HL-60 (cell line): ENCODE measurements around the gene TNK2.

Source experiments
- DNase-seq, 2 experiments: peaks; one replicate each; pipeline ENCODE4 v3.0.0-alpha.2; 2010 to 2020; ENCODE audit warnings: low read depth in 1 of 2, low spot score in 1 of 2
- H3K27ac ChIP-seq: fragments of 250-450 bp; sonication (Bioruptor Pico); replicated peaks from 2 replicates; pipeline ENCODE4 v1.5.1; 2020; ENCODE audit warnings: mild to moderate bottlenecking, moderate library complexity
- H3K27me3 ChIP-seq: fragments of 250-450 bp; sonication (Bioruptor Pico); 2 replicates; pipeline ENCODE4 v1.5.1; 2021; ENCODE audit warnings: mild to moderate bottlenecking, moderate library complexity; ENCODE audit not compliant: insufficient read depth, poor library complexity, severe bottlenecking
- H3K4me3 ChIP-seq: replicated peaks from 2 replicates; pipeline ENCODE4 v1.5.1; 2011; ENCODE audit warnings: mild to moderate bottlenecking, control low read depth, low read length; ENCODE audit not compliant: insufficient read depth
- CTCF ChIP-seq: IDR thresholded peaks from one replicate; pipeline ENCODE4 v1.5.1; 2011; ENCODE audit warnings: low read length, control low read depth, inconsistent platforms; ENCODE audit not compliant: insufficient read depth
- GABPA ChIP-seq: IDR thresholded peaks from 2 replicates; pipeline ENCODE4 v1.6.1; 2012; ENCODE audit warnings: low read depth
- POLR2AphosphoS5 ChIP-seq: IDR thresholded peaks from 2 replicates; pipeline ENCODE4 v1.6.1; 2012; ENCODE audit warnings: low read depth
- SPI1 ChIP-seq: IDR thresholded peaks from 2 replicates; pipeline ENCODE4 v1.6.1; 2012; ENCODE audit warnings: low read depth, mild to moderate bottlenecking, borderline replicate concordance
- TF ChIP-seq, protein P1 (sequence below): IDR thresholded peaks from 2 replicates; pipeline ENCODE4 v1.6.1; 2012; ENCODE audit warnings: low read depth; ENCODE audit not compliant: insufficient replicate concordance

Gene TNK2

DNA sequence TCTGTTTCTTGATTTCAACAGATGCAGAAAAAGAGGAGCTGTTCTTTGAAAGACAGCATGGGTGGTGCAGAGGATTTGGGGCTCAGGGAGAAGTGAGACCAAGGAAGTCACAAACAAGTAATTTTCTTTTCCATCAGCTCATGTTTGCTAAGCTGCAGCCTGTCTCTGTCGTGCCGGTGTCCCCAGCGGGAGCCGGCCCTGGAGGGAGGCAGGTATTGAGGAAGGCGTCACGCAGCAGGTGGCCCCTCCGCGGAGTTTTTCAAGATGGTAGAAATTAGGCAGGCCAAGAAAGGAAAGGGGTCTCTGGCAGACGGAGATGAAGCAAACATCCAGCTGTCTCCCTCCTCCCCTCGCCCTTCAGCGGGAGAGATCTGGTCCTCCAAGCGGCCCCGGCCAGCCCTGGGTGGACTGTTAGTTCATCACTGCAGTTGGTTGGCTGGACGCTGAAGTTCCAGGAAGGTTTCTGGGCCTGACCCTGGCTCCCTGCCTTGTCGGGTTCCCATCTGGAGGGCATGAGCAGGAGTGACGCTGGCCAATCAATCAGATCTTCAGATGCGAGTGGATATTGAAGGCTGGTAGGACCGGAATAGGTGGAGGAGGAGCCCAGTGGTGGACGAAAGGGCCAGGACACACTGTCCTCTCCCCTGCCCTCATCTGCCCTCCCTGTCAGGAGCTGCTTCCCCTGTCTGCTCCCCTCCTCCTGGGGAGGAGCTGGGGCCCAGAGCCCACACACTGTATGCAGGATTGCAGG is 68.9 kb downstream of the TNK2 start:
- no peak overlapping the region for H3K27ac ChIP-seq
- no peak for DNase-seq
- TF ChIP-seq CTCF (no peak), SPI1 (no peak), POLR2AphosphoS5 (no peak), GABPA (no peak)
- TF ChIP-seq, protein P1, sequence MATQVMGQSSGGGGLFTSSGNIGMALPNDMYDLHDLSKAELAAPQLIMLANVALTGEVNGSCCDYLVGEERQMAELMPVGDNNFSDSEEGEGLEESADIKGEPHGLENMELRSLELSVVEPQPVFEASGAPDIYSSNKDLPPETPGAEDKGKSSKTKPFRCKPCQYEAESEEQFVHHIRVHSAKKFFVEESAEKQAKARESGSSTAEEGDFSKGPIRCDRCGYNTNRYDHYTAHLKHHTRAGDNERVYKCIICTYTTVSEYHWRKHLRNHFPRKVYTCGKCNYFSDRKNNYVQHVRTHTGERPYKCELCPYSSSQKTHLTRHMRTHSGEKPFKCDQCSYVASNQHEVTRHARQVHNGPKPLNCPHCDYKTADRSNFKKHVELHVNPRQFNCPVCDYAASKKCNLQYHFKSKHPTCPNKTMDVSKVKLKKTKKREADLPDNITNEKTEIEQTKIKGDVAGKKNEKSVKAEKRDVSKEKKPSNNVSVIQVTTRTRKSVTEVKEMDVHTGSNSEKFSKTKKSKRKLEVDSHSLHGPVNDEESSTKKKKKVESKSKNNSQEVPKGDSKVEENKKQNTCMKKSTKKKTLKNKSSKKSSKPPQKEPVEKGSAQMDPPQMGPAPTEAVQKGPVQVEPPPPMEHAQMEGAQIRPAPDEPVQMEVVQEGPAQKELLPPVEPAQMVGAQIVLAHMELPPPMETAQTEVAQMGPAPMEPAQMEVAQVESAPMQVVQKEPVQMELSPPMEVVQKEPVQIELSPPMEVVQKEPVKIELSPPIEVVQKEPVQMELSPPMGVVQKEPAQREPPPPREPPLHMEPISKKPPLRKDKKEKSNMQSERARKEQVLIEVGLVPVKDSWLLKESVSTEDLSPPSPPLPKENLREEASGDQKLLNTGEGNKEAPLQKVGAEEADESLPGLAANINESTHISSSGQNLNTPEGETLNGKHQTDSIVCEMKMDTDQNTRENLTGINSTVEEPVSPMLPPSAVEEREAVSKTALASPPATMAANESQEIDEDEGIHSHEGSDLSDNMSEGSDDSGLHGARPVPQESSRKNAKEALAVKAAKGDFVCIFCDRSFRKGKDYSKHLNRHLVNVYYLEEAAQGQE, result no peak

GRCh38 chr3:195838714-195839113 is 69.6 kb downstream of the TNK2 start:
- DNase-seq, result no peak
- Histone ChIP-seq H3K4me3 (no peak overlapping the region), H3K27ac (no peak overlapping the region), H3K27me3 (peaks cover 2% of the 10 kb centered on the region)
- TF ChIP-seq SPI1 (no peak), CTCF (no peak), GABPA (no peak), POLR2AphosphoS5 (no peak)
- TF ChIP-seq, protein P1, result no peak

More for the DNA sequence above, 68.9 kb downstream of the TNK2 start:
- no peak overlapping the region for H3K4me3 ChIP-seq
- peaks cover 2% of the 10 kb centered on the region for H3K27me3 ChIP-seq

- Histone ChIP-seq H3K4me3 (no peak overlapping the region), H3K27me3 (peaks cover 2% of the 10 kb centered on the region), H3K27ac (no peak overlapping the region)
- TF ChIP-seq CTCF (no peak), POLR2AphosphoS5 (no peak), SPI1 (no peak), GABPA (no peak)
- TF ChIP-seq, protein P1, result no peak
- no peak for DNase-seq
Measured at GRCh38 chr3:195836476-195837135, 71.7 kb downstream of the TNK2 start.
